Retinal pigment epithelial cell (primary cell): ENCODE data around the gene ANKZF1.
A peak's percentile ranks its signal among the peaks of the same experiment; 100 is the strongest.

Experiments used
- DNase-seq: peaks from one replicate; pipeline ENCODE4 v3.0.0-alpha.2; 2010; ENCODE audit warnings: low read depth
- H3K4me3 ChIP-seq: 2 replicates; pipeline ENCODE4 v1.5.1; 2011; ENCODE audit warnings: mild to moderate bottlenecking, low read length, control low read depth, moderate library complexity
- TF ChIP-seq, protein P1 (sequence below): conservative IDR thresholded peaks from 2 replicates; pipeline ENCODE4 v1.5.1; 2011; ENCODE audit warnings: low read depth, low read length, control low read depth, inconsistent platforms

ANKZF1 gene

DNA sequence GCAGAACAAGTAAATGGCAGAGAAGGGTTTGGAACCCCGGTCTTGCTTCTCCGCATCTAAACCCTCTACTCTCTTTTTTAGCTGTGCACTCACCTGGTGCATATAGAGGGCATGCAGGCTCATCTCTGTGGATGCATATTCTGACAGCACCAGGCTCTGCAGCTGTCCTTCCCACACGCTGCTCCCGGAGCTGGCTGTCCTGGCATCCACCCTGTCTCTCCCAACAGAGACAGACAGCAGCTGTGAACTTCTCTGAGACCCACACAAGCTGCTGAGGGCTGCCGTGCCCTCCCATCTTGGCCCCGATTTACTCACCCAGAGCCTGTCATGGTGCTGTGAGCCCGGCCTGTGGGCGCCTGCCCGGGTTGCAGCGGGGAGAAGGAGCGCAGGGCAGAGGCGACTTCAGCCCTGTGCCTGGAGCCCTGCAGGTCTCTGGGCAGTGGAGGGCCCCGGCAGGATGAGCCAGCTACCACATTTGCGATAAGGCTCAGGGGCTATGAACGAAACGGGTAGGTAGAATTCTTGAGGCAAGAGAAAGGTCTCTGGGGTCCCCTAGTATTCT is 7.6 kb upstream of the ANKZF1 start:
- TF ChIP-seq, protein P1, sequence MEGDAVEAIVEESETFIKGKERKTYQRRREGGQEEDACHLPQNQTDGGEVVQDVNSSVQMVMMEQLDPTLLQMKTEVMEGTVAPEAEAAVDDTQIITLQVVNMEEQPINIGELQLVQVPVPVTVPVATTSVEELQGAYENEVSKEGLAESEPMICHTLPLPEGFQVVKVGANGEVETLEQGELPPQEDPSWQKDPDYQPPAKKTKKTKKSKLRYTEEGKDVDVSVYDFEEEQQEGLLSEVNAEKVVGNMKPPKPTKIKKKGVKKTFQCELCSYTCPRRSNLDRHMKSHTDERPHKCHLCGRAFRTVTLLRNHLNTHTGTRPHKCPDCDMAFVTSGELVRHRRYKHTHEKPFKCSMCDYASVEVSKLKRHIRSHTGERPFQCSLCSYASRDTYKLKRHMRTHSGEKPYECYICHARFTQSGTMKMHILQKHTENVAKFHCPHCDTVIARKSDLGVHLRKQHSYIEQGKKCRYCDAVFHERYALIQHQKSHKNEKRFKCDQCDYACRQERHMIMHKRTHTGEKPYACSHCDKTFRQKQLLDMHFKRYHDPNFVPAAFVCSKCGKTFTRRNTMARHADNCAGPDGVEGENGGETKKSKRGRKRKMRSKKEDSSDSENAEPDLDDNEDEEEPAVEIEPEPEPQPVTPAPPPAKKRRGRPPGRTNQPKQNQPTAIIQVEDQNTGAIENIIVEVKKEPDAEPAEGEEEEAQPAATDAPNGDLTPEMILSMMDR: no peak
- no peak overlapping the region for H3K4me3 ChIP-seq
- DNase-seq: no peak

DNA sequence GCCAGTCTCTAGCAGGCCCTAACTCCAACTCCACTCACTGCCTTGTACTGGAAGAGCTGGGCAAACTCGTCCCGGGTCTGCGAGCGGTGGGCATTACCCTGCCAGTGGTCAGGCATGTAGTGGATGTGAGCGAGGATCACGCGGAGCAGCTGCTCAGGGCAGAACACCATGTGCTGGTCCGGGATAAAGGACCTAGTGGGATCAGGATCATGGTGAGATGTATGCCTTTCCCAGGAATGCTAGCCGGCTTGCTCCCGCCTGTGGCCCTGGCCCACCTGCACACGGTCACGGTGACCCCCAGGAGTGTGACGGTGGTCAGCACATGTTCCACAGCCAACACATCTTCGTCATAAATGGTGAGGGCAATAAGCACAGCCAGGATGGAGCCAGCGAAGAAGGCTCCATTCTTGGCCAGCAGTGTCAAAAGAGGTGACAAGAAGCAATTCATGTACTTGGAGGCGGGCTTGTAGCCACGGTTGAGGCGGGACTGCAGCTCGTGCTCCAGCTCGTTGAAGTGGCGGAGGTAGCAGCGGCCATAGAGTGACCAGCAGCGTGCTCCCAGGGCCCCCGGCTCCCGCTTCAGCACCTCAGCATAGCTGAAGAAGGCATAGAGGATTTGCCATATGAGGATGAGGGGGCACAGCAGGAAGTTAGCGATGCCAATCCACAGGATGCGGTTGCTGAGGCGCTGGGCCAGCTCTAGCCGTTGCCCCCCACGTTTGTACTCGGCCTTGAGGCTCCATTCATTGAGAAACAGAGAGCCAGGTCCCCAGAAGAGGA is 5.6 kb upstream of the ANKZF1 start:
- DNase-seq: no peak
- H3K4me3 ChIP-seq: no peak overlapping the region
- TF ChIP-seq, protein P1: no peak

DNA sequence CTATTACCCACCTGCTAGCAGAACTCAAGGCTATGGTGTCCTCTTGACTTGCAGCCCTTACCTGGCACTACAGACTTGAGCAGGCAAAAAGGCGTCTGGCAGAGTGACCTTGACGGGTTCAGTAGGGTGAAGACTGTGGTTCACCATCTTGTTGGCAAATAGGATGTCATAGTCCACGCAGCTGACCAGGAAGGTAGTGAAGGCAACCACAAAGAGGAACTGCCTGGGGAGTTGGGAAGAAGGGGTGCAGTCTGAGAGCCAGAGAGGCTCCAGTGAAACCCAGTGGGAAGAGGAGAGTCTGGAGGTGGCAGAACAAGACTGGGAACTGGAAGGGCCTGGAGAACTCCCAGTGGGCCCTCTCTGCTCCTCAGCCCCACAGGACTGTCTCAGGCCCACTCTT is 4.3 kb upstream of the ANKZF1 start:
- H3K4me3 ChIP-seq: no peak overlapping the region
- DNase-seq: no peak
- TF ChIP-seq, protein P1: no peak

DNA sequence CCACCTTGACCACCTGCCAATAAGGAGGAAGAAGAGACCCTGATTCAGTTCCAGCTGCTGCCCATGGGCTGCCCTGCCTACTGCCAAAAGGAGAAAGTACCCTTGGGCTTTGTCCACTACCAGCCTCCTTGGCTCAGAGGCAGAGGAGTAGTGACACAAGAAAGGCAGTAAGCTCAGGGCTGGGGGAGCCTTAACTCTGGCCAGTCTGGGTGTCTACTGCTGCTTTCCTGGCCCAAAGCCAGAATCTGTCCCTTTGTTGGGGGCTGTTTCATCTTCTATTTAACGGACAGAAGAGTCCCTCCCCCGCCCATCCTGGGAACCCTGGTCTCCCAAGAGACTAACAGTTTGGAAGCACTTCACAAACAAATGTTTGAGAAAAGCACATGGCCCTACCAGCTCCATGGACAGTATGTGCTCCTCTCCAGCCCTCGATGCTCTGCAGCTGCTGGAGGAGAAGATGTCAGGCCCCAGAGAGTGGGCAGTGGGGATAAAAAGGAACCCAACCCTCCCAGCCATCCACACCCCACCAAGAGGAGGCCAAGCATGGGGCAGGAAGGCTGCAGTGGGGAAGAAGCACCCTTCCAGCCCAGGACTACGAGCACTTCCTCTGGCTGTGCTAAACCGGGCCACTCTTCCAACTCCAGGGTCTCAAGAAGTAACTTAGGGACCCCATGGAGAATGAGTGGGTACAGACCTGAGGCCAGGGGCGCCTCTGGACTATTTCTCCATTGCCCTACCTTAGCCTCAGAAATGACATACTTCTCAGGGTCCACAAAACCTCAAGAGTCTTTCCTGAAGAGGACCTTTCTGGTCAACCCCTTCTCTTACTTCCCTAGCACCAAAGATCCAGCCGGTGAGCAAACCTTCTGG is 1.3 kb upstream of the ANKZF1 start:
- peak overlapping the region; percentile 87 for H3K4me3 ChIP-seq
- TF ChIP-seq, protein P1: no peak
- no peak for DNase-seq

DNA sequence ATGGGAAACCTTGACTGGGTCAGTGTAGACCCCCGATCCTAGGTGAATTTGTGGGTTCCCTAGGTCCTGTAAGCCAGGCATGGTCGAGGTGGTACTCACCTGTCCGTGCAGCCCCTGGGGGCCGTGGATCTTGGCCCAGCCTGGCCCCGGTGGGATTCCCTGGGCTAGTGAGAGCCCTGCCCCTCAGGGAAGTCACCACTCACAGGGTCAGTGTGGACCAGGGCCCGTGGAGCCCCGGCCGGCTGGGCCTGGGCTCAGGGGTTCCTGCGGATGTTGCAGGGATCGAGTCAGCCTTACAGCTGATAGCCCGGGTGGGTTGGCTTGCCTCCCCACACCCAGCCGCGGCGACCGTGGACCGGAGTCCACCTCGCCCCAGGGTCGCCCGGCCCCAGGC is 698 bp upstream of the ANKZF1 start:
- DNase-seq: no peak
- H3K4me3 ChIP-seq: peak overlapping the region; percentile 87
- TF ChIP-seq, protein P1: no peak

DNA sequence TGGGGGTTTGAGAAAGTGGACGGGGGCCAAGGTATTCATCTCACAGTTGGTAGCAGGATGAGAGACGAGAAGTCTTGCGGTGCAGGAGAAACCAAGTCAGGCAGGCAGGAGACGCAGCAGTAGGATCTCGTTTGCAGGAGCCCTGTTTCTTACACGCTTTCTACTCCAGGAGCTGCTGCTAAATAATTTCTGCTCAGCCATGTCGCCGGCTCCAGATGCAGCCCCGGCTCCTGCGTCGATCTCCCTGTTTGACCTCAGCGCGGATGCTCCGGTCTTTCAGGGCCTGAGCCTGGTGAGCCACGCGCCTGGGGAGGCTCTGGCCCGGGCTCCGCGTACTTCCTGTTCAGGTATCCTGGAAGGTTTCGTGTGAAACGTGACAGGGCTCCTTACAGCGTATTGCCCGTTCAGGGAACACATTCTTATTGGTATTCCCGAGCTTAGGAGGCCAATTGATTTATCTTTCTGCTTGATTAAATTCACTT is 494 bp downstream of the ANKZF1 start:
- no peak for DNase-seq
- TF ChIP-seq, protein P1: no peak
- H3K4me3 ChIP-seq: peak overlapping the region; percentile 87
